NCI-H2227 (cell line): ENCODE results near the gene PTPN20.

Source experiments
- DNase-seq: peaks from one replicate; lab custom pipeline; 2025; ENCODE audit not compliant: unreplicated experiment; lab: John Stamatoyannopoulos, UW

PTPN20 gene

DNA sequence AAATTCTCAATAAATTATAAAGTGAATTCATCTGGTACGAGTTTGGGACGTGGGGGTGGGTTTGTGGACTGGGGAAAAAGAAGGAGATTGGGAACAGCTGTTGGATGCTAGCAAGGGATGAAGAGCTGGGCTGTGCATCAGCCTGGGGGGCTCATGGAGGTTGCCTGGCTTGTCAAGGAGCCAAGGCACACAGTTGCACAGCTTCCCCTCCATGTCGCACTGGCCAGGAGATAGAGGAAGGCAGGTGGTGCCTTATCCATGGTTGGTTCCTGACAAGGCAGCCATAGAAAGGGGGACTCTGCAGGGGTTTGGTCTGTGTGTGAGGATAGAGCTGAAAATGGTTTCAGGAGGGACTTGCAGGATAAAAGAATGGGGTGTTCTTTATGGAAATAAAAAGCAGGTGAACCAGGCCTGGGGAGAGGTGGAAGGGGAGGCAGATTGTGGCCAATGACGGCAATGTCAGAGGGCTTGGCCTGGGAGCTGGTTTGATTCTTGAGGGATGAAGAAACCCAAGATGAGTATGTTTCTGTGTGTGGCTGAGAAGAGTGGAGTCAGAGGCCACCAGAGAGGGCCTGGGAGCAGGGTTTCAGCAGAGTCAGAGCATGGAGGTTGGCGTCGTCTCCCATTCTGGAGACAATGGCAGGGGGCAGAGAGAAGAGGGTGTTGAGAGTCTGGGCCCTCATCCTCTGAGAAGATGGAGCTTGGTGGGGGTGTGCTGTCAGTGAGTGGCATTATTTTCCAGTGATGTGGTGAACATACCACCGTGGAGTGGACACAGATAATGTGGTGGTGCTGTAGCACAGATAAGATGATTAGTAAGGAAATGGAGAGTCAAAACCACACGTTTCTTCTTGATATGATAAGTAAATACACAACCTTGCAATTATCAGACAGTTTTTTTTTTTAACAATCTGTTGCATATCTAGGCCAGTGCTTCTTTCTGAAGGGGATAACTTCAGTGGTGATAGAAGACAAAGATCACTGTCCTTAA lies 108.2 kb downstream of the PTPN20 start:
- DNase-seq: no peak

DNA sequence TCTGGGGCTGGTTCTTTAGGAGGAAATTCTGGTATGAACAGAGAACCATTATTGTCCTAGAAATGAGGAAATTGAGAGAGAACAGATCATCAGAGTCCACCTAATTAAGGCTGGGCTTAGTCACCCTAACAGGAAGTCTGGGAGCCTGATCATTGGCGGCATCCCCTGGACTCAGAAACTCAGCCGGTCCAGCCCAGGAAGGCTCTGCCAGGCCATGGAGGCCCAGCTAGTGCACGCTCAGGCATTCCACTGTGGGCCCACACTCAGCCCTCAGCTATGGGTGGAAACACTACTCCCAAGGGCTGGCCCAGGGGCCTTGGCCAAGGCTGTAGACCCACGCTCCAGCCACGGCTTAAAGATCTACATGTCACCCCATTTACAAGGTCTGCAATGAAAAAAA lies 109.2 kb downstream of the PTPN20 start:
- no peak for DNase-seq

DNA sequence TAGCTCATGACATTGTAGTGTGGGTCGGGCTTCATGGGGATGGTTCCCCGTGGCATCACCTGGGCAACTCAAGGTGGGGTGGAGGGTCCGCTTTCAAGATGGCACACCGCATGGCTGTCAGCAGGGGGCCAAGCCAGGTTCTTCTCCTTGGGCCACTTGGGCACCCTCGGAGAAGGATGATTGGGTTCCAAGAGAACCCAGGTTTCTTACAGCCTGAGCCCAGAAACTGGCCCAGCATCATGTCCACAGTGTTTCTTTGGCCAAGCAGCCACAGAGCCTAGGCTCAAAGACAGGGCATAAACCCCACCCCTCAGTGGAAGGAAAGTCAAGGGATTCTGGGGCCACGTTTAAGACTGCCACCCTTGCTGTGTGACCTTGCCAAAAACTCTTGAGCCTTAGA lies 110.6 kb downstream of the PTPN20 start:
- DNase-seq: no peak

DNA sequence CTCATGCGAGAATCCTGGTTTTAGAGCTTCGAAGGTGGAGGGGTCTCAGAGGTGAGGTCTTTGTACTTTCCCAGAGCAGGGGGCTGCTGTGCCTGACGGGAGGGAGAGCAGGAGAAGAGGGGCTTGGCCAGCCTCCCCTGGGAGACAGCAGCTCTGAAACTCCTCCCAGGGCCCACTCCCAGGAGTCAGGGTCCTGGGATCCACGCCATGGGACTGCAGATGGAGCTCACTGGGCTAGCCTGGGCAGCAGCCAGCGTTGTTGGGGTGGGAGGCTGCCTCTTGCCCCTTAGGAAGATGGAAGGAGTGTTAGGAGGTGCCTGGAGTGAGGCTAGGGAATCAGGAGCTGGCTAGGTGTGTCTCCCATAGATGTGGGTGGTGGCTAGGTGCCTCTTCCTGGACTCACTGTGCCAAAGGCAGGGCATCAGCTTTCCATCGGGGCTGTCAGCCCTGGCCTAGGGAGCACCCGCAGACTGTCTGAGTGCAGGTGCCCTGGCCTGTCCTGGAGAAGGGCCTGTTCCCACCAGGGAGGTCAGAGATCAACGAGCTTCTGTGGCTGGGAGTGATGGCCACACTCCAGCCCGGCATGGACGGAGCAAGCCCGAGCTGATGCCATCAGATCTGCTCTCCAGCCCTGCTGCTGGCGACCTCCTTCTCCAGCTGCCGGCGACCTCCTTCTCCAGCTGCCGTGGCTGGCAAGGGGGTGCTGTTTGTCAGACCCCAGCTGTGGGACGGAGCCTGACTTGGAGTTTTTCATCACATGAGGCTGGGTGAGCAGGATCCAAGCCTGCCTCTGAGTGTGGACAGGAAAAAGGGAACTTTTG lies 111.3 kb downstream of the PTPN20 start:
- DNase-seq: no peak

DNA sequence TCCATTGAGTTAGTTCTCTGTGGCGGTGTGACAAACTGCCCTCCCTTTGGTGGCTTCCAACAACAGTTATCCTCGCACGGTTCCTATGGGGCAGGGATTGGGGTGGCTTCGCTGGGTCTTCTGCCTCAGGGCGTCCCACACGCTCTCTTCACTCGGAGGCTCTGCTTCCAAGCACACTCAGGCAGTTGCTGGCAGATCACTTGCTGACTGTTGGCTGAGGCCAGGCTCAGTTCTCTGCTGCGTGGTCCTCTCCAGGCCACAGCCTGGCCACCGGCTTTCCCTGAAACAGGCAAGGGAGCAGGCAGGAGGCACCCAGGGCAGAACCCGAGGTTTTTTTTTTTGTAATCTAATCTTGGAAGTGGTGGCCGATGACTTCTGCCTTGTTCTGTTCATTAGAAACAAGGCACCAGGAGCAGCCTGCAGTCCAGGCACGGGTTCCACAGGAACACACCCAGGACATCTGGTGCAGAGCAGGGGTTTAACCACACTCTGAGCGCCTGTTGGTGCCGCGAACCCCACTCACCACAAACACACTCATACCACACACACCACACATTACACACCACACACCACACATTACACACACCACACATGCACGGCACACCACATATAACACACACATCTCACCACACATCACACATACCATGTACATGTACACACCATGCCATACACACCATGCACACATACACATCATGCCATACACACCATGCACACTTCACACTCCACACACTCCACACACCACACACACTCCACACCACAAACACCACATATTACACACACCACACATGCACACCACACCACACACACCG lies 112.2 kb downstream of the PTPN20 start:
- DNase-seq: no peak

DNA sequence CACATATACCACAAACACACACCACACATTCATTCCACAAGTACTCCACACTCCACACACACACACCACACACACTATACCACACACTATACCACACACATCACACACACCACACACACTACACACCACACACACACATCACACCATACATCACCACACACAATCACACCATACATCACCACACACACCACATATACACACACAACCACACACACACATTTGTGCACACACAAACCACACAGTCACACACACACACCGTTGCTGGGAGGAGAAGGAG lies 112.8 kb downstream of the PTPN20 start:
- no peak for DNase-seq

DNA sequence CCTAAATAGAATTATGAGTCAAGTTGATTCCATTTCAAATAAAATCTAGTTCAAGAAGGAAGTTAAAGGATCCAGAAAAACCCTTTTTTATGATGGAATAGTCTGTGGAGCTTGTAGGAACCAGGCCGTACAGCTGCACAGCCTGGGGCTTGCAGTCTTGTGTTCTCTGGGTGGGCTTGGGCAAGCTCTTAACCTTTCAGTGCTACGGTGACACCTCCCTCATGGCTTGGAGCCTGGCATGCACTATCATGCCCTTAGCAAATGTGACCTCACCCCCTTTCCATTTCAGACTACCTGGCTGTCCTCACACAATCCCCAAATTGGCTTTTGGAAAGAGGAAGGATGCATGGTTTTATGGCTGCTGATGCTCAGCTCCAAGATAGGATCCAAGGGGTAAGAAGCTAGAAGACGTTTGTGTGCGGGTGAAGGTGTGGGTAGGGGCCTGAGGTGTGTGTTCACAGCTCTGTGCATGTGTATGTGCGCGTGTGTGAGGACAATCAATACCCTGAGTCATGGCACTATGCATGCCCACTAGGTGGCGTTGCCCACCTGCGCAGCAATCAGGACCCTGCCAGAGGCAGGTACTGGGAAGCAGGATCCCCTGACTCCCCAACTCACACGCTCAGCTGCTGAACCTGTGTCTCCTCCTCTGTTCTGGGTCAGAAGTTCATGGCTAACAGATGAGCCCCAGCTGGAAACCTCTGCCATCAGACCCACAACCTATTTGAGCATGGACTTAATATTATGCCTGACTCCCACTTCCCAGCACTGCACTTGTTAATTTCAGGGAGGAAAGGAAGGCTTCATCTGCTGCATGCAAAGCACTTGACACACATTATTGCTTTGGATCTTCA lies 113.4 kb downstream of the PTPN20 start:
- peak; percentile 52 for DNase-seq

DNA sequence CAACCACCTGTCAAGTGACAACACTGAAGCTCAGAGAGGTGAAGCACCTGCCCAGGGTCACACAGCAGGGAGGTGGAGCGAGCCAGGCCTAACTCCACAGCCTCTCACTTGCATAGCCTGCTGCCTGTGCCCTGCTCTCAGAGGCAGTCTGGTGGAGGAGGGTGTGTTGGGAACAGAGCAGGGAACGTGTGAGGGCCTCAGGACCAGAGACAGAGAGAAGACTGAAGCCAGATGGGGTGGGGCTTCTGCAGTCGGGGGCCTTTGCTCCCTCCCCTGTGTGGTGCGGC lies 114.0 kb downstream of the PTPN20 start:
- DNase-seq: no peak

DNA sequence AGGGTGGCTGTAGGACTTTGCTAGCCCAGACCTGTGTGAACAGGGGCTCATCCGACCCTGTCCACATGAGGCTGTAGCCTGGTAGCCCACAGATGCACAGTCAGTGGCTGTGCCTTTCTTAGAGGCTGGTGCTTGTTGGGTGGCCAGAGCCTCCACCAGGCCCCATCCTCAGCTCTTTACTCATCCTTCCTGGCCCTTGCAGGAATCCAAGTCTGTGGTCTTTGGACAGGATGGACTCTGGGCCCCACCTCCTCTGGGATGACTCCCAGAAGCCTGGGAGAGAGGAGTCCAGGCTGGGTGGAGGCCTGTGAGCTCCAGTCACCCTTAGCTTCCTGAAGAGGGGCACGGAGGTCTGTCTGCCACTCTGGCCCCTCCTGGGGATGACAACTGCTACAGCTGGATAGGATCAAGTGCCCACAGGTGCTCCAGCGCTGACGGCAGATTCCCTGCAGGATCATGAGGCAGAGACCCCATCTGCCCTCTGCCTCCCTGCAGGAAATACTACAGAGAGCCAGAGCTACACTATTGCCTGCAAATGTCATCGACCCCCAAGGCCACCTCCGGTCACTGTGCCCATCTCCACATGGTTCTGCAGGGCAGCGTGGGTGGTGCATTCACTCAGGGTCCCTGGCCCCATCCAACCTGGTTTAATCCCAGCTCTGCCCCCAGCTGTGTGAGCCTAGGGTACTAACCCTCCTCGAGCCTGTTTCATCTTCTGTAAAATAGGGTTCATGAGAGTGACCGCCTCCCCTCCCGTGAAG lies 114.5 kb downstream of the PTPN20 start:
- no peak for DNase-seq

DNA sequence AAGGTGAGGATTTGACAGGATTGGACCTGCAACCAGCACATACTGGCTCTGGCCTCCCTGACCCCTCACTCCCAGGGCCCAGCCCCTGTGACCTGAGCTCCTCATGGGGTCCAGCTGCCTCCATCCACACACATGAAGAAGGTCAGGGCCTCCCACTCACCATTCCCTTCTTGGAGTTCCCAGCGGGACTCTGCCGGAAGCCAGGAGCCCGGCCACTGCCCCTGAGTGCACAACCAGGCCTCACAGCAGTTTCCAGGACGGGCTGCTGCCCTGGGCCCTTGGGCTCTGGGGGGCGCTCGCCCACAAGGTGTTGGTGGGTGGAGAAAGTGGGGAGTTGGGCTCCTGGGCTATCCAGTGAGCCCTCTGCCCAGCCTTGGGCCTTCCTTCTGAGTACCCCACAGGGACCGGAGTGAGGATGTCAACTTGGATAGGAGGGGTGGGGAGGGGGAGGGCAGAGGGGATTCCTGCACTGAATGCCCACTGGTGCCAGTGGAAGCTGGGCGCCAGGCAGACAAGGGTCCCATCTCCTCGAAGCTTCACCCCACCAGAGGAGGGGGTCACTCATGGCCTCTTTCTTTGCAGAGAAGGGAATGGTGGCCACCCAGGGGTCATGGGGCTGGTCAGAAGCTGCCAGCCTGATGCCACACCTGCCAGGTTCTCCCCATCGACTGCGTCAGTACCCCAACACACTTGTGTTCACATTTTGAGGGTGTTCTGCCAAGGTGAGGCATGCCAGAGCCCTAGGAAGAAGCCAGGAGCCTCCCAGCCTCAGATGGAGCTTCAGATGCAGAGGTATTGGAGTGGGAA lies 115.3 kb downstream of the PTPN20 start:
- no peak for DNase-seq

DNA sequence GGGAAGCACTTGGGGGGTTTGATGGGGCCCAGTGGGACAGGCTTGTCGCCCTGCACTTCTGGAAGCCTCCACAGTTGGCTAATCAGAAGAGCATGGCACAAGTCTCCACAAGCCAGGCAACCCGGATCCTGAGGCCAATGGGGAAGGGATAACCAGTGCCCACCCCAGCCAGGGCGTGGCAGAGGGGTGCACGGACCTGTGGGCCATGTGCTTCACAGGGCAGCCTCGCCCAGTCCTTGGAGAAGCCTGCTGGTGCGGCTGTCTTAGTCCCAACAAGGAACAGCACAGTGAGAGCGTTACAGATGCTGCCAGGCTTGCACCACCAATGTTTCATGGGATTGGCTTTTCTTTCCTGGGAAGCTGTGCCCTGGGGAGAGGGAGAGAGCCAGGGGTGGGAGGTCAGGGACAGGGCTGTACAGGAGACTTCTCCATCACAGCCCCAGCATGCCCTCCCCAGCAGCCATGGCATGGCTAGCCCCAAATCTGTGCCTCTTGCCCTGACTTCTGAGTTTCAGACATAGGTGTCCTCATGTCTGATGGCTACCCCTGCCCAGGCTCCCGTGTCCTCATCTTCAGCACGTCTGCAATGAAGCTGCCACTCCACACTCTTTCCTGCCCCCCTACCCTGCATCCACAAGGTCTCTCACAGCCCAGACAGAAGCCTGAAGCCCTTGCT lies 116.0 kb downstream of the PTPN20 start:
- DNase-seq: no peak

DNA sequence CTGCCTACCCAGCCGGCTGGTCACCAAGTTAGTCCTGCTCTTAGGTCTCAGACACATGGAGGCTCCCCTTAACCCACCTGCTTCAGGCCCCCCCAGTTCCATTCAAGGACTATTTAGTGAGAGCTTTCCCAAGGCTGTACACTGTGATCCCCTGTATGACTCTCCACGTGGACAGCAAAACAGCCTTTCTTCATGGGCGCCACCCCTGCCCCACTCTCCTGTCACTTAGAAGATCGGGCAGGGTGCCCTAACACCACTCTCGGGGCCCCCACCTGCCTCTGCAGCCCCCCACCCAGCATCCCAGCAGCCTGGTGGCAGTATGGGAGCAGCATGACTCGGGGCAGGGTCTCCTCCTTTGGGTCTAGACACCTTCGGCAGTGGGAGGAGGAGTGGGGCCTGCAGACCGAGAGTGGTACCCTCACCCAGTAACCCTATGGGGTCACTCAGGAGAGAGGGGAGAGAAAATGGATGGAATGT lies 116.6 kb downstream of the PTPN20 start:
- DNase-seq: no peak

DNA sequence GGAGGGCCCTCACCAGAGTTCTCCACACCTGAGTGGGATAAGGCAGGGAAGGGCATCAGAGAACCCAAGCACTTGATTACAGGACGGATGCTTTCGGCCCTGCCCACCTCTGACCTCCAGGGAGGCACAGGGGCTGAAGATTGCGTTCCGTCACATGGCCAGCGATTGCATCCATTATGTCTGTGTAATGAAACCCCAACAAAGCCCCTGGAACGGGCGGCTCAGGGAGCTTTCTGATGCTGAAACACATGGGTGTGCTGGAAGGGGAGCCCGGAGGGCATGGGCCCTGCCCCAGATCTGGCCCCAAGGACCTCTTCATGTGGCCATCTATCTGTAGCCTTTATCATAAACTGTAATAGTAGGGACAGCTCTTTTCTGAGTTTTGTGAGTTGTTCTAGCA lies 117.2 kb downstream of the PTPN20 start:
- no peak for DNase-seq

DNA sequence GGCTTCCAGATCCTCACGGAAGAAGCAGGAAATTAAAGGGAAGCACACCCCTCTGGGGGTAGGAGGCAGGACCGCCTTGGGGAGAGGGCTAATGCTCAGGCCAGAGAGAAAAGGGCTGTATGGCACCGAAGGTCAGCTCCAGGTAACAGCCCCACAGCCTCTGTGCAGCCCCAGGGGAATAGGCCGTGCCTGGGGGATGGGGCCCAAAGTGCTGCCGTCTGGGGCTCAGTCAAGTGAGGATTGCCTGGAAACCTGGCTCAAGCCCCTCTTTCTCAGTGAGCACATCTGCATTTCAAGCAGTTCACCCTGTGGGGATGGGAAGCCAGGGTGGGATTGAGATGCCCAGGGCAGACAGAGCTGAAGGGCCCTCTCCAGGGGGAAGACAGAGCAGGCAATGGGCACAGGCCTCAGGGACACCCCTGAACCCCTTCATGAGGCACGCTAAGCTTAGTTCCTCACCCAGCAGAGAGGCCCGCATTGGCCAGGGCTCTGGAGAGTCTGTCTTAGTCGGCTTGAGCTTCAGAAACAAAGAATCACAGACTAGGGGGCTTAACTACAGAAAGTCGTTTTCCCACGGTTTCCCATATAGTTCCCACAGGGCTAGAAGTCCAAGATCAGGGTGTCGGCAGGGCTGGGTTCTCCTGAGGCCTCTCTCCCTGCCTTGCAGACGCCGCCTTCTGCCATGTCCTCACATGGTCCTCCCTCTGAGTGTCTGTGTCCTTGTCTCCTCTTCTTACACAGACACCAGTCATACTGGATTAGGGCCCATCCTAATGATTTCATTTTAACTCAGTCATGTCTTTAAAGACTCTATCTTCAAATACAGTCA lies 118.2 kb downstream of the PTPN20 start:
- DNase-seq: no peak

DNA sequence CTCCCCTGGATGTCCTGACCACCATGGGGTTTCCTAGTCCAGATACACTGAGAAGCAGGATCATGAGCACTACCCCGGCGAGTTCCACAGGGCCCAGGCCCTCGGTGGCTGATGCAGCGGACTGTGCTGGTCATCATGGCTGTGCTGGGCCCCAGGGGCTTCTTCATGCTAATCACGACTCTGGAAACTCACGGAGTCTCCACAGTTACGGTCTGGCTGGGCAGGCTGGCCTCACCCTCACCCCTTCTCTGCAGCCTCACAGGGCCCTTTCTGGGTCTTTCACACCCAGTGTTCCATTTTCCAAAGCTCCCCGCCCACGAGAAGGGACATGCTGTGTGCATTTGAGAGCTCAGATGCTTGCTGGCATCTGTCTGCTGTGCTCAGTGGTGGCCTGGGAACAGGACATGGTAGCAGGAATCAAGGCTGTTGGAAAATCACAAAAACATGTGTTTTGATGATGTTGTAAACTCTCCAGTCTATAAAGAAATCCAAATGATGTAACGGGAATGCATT lies 119.0 kb downstream of the PTPN20 start:
- no peak for DNase-seq

DNA sequence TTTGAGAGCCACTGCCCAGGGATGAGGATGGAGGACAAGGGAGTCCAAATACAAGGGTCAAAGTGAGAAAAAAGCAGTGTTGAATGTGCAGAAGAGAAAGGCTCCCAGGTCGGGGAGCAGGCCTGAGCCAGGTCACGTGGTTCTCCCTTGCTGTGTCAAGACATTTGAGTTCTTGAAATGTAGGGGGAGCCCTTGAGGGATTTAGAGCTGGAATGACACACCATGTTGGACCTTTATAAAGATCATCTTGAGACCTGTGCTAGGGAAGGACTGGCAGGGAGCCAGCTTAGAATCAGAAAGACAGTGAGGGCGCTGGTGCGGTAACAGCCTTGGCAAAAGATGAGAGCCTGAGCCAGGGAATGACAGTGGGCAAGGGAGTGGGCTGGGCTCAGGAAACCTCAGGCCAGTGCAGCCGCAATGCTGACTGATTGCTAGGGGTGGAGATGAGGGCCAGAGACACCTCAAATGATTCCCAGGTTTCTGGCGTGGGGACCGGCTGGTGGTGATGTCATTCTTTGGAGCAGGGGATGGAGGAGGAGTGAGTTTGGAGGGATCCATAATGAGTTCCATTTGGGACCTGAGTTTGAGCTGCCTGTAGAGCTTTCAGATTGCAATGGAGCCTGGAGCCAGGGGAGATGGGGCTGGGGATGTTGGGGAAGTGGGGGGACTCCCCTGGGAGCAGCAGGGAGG lies 120.1 kb downstream of the PTPN20 start:
- DNase-seq: no peak
